Measurements from ENCODE around the gene PKP4. TPM values are rescaled to one million over a fixed set of nuclear protein-coding genes. Genes with fewer than 3 reads are reported as not detected.

The PKP4 gene
- total and polyA plus RNA-seq, 2 of the 8 experiments (the other 6 are each of a cell fraction or from before 2014, with no cell fraction given): 48.2 to 88.0 TPM

DNA sequence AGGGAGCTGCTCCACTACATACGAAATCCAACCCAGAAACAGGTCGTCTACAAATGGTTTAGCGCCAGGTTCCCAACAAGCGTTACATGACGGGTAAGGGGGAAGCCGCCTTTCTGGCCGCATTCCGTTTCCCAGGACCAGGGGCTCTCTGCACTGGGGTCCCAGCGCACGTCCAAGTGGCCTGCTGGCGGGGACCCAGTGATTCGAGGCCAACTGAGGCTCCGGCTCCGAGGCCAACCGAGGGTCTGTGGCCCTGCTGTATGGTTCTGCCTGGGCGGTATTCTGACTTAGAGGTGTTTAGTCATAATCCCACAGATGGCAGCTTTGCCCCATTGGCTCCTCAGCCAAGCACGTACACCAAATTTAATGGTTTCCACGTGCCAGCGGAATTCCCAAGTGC, 127.2 kb downstream of the PKP4 start (continued):
- TF ChIP-seq, protein P1, sequence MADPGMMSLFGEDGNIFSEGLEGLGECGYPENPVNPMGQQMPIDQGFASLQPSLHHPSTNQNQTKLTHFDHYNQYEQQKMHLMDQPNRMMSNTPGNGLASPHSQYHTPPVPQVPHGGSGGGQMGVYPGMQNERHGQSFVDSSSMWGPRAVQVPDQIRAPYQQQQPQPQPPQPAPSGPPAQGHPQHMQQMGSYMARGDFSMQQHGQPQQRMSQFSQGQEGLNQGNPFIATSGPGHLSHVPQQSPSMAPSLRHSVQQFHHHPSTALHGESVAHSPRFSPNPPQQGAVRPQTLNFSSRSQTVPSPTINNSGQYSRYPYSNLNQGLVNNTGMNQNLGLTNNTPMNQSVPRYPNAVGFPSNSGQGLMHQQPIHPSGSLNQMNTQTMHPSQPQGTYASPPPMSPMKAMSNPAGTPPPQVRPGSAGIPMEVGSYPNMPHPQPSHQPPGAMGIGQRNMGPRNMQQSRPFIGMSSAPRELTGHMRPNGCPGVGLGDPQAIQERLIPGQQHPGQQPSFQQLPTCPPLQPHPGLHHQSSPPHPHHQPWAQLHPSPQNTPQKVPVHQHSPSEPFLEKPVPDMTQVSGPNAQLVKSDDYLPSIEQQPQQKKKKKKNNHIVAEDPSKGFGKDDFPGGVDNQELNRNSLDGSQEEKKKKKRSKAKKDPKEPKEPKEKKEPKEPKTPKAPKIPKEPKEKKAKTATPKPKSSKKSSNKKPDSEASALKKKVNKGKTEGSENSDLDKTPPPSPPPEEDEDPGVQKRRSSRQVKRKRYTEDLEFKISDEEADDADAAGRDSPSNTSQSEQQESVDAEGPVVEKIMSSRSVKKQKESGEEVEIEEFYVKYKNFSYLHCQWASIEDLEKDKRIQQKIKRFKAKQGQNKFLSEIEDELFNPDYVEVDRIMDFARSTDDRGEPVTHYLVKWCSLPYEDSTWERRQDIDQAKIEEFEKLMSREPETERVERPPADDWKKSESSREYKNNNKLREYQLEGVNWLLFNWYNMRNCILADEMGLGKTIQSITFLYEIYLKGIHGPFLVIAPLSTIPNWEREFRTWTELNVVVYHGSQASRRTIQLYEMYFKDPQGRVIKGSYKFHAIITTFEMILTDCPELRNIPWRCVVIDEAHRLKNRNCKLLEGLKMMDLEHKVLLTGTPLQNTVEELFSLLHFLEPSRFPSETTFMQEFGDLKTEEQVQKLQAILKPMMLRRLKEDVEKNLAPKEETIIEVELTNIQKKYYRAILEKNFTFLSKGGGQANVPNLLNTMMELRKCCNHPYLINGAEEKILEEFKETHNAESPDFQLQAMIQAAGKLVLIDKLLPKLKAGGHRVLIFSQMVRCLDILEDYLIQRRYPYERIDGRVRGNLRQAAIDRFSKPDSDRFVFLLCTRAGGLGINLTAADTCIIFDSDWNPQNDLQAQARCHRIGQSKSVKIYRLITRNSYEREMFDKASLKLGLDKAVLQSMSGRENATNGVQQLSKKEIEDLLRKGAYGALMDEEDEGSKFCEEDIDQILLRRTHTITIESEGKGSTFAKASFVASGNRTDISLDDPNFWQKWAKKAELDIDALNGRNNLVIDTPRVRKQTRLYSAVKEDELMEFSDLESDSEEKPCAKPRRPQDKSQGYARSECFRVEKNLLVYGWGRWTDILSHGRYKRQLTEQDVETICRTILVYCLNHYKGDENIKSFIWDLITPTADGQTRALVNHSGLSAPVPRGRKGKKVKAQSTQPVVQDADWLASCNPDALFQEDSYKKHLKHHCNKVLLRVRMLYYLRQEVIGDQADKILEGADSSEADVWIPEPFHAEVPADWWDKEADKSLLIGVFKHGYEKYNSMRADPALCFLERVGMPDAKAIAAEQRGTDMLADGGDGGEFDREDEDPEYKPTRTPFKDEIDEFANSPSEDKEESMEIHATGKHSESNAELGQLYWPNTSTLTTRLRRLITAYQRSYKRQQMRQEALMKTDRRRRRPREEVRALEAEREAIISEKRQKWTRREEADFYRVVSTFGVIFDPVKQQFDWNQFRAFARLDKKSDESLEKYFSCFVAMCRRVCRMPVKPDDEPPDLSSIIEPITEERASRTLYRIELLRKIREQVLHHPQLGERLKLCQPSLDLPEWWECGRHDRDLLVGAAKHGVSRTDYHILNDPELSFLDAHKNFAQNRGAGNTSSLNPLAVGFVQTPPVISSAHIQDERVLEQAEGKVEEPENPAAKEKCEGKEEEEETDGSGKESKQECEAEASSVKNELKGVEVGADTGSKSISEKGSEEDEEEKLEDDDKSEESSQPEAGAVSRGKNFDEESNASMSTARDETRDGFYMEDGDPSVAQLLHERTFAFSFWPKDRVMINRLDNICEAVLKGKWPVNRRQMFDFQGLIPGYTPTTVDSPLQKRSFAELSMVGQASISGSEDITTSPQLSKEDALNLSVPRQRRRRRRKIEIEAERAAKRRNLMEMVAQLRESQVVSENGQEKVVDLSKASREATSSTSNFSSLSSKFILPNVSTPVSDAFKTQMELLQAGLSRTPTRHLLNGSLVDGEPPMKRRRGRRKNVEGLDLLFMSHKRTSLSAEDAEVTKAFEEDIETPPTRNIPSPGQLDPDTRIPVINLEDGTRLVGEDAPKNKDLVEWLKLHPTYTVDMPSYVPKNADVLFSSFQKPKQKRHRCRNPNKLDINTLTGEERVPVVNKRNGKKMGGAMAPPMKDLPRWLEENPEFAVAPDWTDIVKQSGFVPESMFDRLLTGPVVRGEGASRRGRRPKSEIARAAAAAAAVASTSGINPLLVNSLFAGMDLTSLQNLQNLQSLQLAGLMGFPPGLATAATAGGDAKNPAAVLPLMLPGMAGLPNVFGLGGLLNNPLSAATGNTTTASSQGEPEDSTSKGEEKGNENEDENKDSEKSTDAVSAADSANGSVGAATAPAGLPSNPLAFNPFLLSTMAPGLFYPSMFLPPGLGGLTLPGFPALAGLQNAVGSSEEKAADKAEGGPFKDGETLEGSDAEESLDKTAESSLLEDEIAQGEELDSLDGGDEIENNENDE (IDR thresholded peaks at IDR 0.05; ENCODE audit: insufficient replicate concordance, low read length): no peak
- TF ChIP-seq ZNF274 (IDR thresholded peaks at IDR 0.05; ENCODE audit: borderline replicate concordance, extremely low read depth, low read length) (no peak), HDAC6 (IDR thresholded peaks at IDR 0.05; ENCODE audit: low read depth, low read length) (no peak), TAF1 (IDR thresholded peaks at IDR 0.05; ENCODE audit: low read depth, low read length) (no peak), BACH1 (IDR thresholded peaks at IDR 0.05; ENCODE audit: low read length) (no peak)
